K562 (cell line): Measurements from ENCODE around the gene HELZ2. TPM values are rescaled to one million over a fixed set of nuclear protein-coding genes. Genes with fewer than 3 reads are reported as not detected.

ENCODE experiments used
- ATAC-seq: fragments of 200-7000 bp; cut with Tn5 transposase; 3 replicates; pipeline ENCODE4 v1.9.1; 2020; ENCODE audit warnings: moderate library complexity
- BruUV-seq: library from RNA; stranded (reverse); fragments of 400-500 nt; replicated peaks from 2 replicates; lab custom pipeline; 2021; lab: Mats Ljungman, UMichigan
- CTCF ChIA-PET: fragments of 300-600 bp; formaldehyde crosslinking; extraction: SDS; loops from one replicate; lab custom pipeline; 2021; ENCODE audit warnings: low intra/inter-chr PET ratio; lab: Yijun Ruan, JAX
- POLR2A ChIA-PET: fragments of 300-600, 350-650 bp; sonication (Branson Sonifier 250); formaldehyde crosslinking; extraction: SDS; loops from one replicate; lab custom pipeline; 2021; ENCODE audit warnings: antibody characterized with exemption, inconsistent platforms; lab: Yijun Ruan, JAX
- DNase-seq, 4 experiments: peaks; one replicate each; pipeline versions ENCODE4 v3.0.0 to v3.0.0-alpha.2; 2011 to 2018; ENCODE audit warnings: low spot score in 3 of 4, mixed read lengths in 3 of 4; ENCODE audit errors: extremely low read depth in 1 of 4
- FAIRE-seq: peaks from 2 replicates; lab custom pipeline; 2011; peaks lifted over from hg19 to GRCh38; lab: Jason Lieb, UNC
- H2AFZ ChIP-seq: 2 replicates; pipeline ENCODE4 v1.6.0; 2011; ENCODE audit warnings: low read depth, low read length, control low read depth, inconsistent platforms
- H3K27ac ChIP-seq: fragments of 200-600 bp; 3 replicates; pipeline ENCODE4 v1.8.0; 2011; ENCODE audit warnings: low read depth, mild to moderate bottlenecking, control low read depth, inconsistent platforms, low read length, moderate library complexity, mixed read lengths; ENCODE audit errors: extremely low read depth
- H3K27me3 ChIP-seq, 2 experiments: fragments of 300-600 bp in 1 of 2; 2 replicates in 1 of 2; 3 replicates in 1 of 2; pipeline versions ENCODE4 v1.6.0 to v1.8.0; 2011; ENCODE audit warnings: inconsistent platforms in 2 of 2, low read length in 2 of 2, mild to moderate bottlenecking in 1 of 2, mixed read lengths in 1 of 2, moderate library complexity in 1 of 2; ENCODE audit not compliant: control insufficient read depth in 2 of 2, insufficient read depth in 2 of 2
- H3K36me3 ChIP-seq: fragments of 300-600 bp; 3 replicates; pipeline ENCODE4 v1.8.0; 2011; ENCODE audit warnings: mild to moderate bottlenecking, low read length, inconsistent platforms; ENCODE audit not compliant: control insufficient read depth, insufficient read depth
- H3K4me1 ChIP-seq, 2 experiments: fragments of 200-600 bp in 1 of 2; replicated peaks in 1 of 2; 2 replicates in 1 of 2; 3 replicates in 1 of 2; pipeline versions ENCODE4 v1.5.1 to v1.8.0; 2011; ENCODE audit warnings: inconsistent platforms in 2 of 2, low read length in 2 of 2, mild to moderate bottlenecking in 1 of 2, mixed read lengths in 1 of 2, moderate library complexity in 1 of 2; ENCODE audit not compliant: control insufficient read depth in 2 of 2, insufficient read depth in 2 of 2
- H3K4me2 ChIP-seq: 2 replicates; pipeline ENCODE4 v1.6.1; 2011; ENCODE audit warnings: low read length, control low read depth, inconsistent platforms, mixed read lengths; ENCODE audit not compliant: insufficient read depth
- H3K4me3 ChIP-seq: fragments of 200-600 bp; sonication (generic), shearing (Covaris generic); 2 replicates; pipeline ENCODE4 v1.5.1; 2016; ENCODE audit warnings: control low read depth, inconsistent platforms
- H3K79me2 ChIP-seq: fragments of 200-600 bp; 3 replicates; pipeline ENCODE4 v1.8.0; 2011; ENCODE audit warnings: low read length, inconsistent platforms; ENCODE audit not compliant: control insufficient read depth, insufficient read depth
- H3K9ac ChIP-seq, 2 experiments: 2 replicates each; pipeline versions ENCODE4 v1.6.0 to v1.6.1; 2011; ENCODE audit warnings: low read depth in 2 of 2, low read length in 2 of 2, control low read depth in 1 of 2, inconsistent platforms in 1 of 2, mild to moderate bottlenecking in 1 of 2, mixed read lengths in 1 of 2; ENCODE audit not compliant: insufficient read depth in 1 of 2
- H3K9me1 ChIP-seq: one replicate; pipeline ENCODE4 v1.6.0; 2011; ENCODE audit warnings: inconsistent platforms, mild to moderate bottlenecking, low read length, moderate library complexity; ENCODE audit not compliant: control insufficient read depth, insufficient read depth
- H3K9me3 ChIP-seq: replicated peaks from 2 replicates; pipeline ENCODE4 v1.5.1; 2011; ENCODE audit warnings: low read depth, low read length, inconsistent platforms; ENCODE audit not compliant: control insufficient read depth, insufficient read depth
- H4K20me1 ChIP-seq: replicated peaks from 2 replicates; pipeline ENCODE4 v1.6.1; 2011; ENCODE audit warnings: low read length, inconsistent platforms, mixed read lengths; ENCODE audit not compliant: control insufficient read depth, insufficient read depth
- BHLHE40 ChIP-seq: IDR thresholded peaks from 2 replicates; pipeline ENCODE4 v1.6.1; 2011; ENCODE audit warnings: low read length, improper control_type of control experiment
- E2F6 ChIP-seq, 2 experiments: IDR thresholded peaks; 2 replicates each; pipeline ENCODE4 v1.6.1; 2011; ENCODE audit warnings: borderline replicate concordance in 1 of 2, control low read depth in 1 of 2, low read depth in 1 of 2, low read length in 1 of 2, mild to moderate bottlenecking in 1 of 2, mixed read lengths in 1 of 2, moderate library complexity in 1 of 2; ENCODE audit not compliant: insufficient read depth in 1 of 2, insufficient read length in 1 of 2, poor library complexity in 1 of 2, severe bottlenecking in 1 of 2; ENCODE audit errors: extremely low read depth in 1 of 2
- ETV5 ChIP-seq: sonication (generic); formaldehyde crosslinking; IDR thresholded peaks from 2 replicates; pipeline ENCODE4 v1.4.0; 2020; ENCODE audit warnings: low read depth, mild to moderate bottlenecking, missing genetic modification reagents
- HDAC1 ChIP-seq, 2 experiments: fragments of 450-650 bp; IDR thresholded peaks; 2 replicates each; pipeline ENCODE4 v1.6.1; 2016 to 2017; ENCODE audit warnings: inconsistent platforms in 1 of 2, mild to moderate bottlenecking in 1 of 2, moderate library complexity in 1 of 2
- MAX ChIP-seq: sonication (generic); formaldehyde crosslinking; IDR thresholded peaks from 2 replicates; pipeline ENCODE4 v1.9.0; 2022; ENCODE audit warnings: mild to moderate bottlenecking, missing genetic modification reagents
- PML ChIP-seq: IDR thresholded peaks from 2 replicates; pipeline ENCODE4 v1.6.1; 2012; ENCODE audit warnings: low read length, inconsistent platforms
- SRSF7 ChIP-seq: fragments of 200-400 bp; formaldehyde crosslinking; optimal IDR thresholded peaks from 2 replicates; pipeline ENCODE3; 2017; ENCODE audit warnings: mild to moderate bottlenecking, low read depth, low read length
- TFE3 ChIP-seq: fragments of 450-650 bp; formaldehyde crosslinking; IDR thresholded peaks from 2 replicates; pipeline ENCODE4 v1.4.0; 2020; ENCODE audit warnings: mild to moderate bottlenecking, mixed read lengths
- USF2 ChIP-seq: sonication (generic); formaldehyde crosslinking; IDR thresholded peaks from 2 replicates; pipeline ENCODE4 v1.5.0; 2020; ENCODE audit warnings: missing genetic modification reagents
- ZBTB33 ChIP-seq: sonication (generic); formaldehyde crosslinking; IDR thresholded peaks from 2 replicates; pipeline ENCODE4 v1.8.1; 2023; ENCODE audit warnings: mild to moderate bottlenecking, missing genetic modification reagents
- ZNF41 ChIP-seq: fragments of 250-450 bp; sonication (Bioruptor Pico); conservative IDR thresholded peaks from 2 replicates; pipeline ENCODE4 v1.4.0; 2020; ENCODE audit warnings: mild to moderate bottlenecking
- ZNF644 ChIP-seq: fragments of 200-800 bp; sonication (Bioruptor generic); IDR thresholded peaks from 2 replicates; pipeline ENCODE4 v1.6.1; 2016; ENCODE audit warnings: low read depth, missing genetic modification characterization, missing compliant biosample characterization
- WGBS: fragments of 100-300 bp; shearing (Covaris generic); methylation state at CpG from one replicate; pipeline ENCODE4 v1.1.6; 2016; ENCODE audit warnings: low coverage, mixed read lengths; ENCODE audit not compliant: insufficient coverage; ENCODE audit errors: missing lambda C conversion rate; 5-methylcytosine and 5-hydroxymethylcytosine counted together
- in situ Hi-C: fragments of 300-500 bp; cut with MboI; formaldehyde crosslinking; loops from 4 replicates; pipeline ENCODE4 v1.15.0; 2018; ENCODE audit warnings: inconsistent platforms, mixed read lengths
- intact Hi-C: fragments of 100-400 bp; cut with micrococcal nuclease; formaldehyde crosslinking; loops from 2 replicates; pipeline ENCODE4 v1.14.2; 2022
- polyA plus RNA-seq, 8 experiments: library from polyadenylated mRNA; depleted of rRNA in 4 of 8; stranded (reverse) in 5 of 8; unstranded in 3 of 8; fragments of >200 nt; fragmentation: Nextera tagmentation in 2 of 8; fragmentation: Illumina TruSeq in 1 of 8; extraction: Ambion mirVana in 2 of 8; extraction: Trizol in 1 of 8; gene quantifications; 2 replicates each; pipeline versions ENCODE4 v1.2.1 to v1.2.3, GENCODE V29; 2011 to 2014; ENCODE audit warnings: inconsistent platforms in 1 of 8, missing spikeins in 1 of 8
- total RNA-seq, 7 experiments: library from RNA; depleted of rRNA in 6 of 7; stranded (reverse); fragments of >200 nt in 6 of 7; fragmentation: Illumina TruSeq in 2 of 7; extraction: Trizol in 2 of 7; gene quantifications; 2 replicates each; pipeline versions ENCODE4 v1.2.1 to v1.2.3, GENCODE V29; 2011 to 2021; ENCODE audit warnings: low replicate concordance in 1 of 7

HELZ2 gene
- total and polyA plus RNA-seq, 9 of the 15 experiments (the other 6 are each of a cell fraction or from before 2014, with no cell fraction given) = 0.03 to 7.8 (median 2.9) TPM; not detected in 1

GRCh38 chr20:63541371-63541770 is 32.7 kb downstream of the HELZ2 start (continued):
- TF ChIP-seq HDAC1 (IDR thresholded peaks at IDR 0.05) (no peak), ETV5 (CRISPR knock-in tag) (no peak), PML (no peak)

- ChIA-PET POLR2A (interaction anchor here (0.6 to 1.2 kb wide), 2 partner anchors 16 to 203 kb away, joined by 3 to 4 read pairs; no protein-coding TSS in a partner anchor), CTCF (no interaction called here)
- Histone ChIP-seq H3K79me2 (no peaks in the 10 kb centered on the region), H3K36me3 (no peaks in the 10 kb centered on the region), H3K27ac (no peak overlapping the region), H2AFZ (no peak overlapping the region), H3K9me3 (no peaks in the 10 kb centered on the region), H3K9ac (peak overlapping the region in 1 of 2 experiments; percentile 72; a peak in 2 of 4 replicates), H3K4me2 (no peak overlapping the region), H3K4me1 (peaks cover 6 to 89% of the 10 kb centered on the region in 2 experiments; a peak in 4 of 5 replicates), H3K4me3 (no peak overlapping the region), H3K27me3 (peaks cover 0 to 27% of the 10 kb centered on the region in 2 experiments; a peak in 3 of 5 replicates), H4K20me1 (peaks cover 3% of the 10 kb centered on the region), H3K9me1 (no peaks in the 10 kb centered on the region)
- no TSS peak for BruUV-seq
- DNase-seq = no peak
- in situ Hi-C loops = no loop called here
- intact Hi-C loops = no loop called here
- FAIRE-seq = no peak
- no peak for ATAC-seq
- WGBS = 35% methylated on average over 46 of the region's 49 CpGs
- no peak for TF ChIP-seq ZNF644 (tag)
- no peak for TF ChIP-seq SRSF7
- TF ChIP-seq USF2 (CRISPR knock-in tag) = peak; percentile 66
- peak; percentile 42 for TF ChIP-seq MAX (CRISPR knock-in tag)
- TF ChIP-seq BHLHE40 = peak; percentile 65; the same call in 1 of the 2 replicates
- TF ChIP-seq ZNF41 = no peak
- peak in 1 of 2 experiments; percentile 31 for TF ChIP-seq E2F6 (IDR thresholded peaks at IDR 0.05; ENCODE audit: borderline replicate concordance in 1 of 2, extremely low read depth in 1 of 2, insufficient read depth in 1 of 2, insufficient read length in 1 of 2, low read depth in 1 of 2, low read length in 1 of 2, poor library complexity in 1 of 2, severe bottlenecking in 1 of 2)
- TF ChIP-seq TFE3 (CRISPR knock-in tag) = 0 out of 2 replicates have a peak, but pooled peaks have one; percentile 13
- TF ChIP-seq ZBTB33 (CRISPR knock-in tag) = 0 out of 2 replicates have a peak, but pooled peaks have one; percentile 20
Observed at GRCh38 chr20:63540417-63541186, 33.4 kb downstream of the HELZ2 start.
